Medulla oblongata (tissue), 1 donor: ENCODE measurements around the gene U2SURP.
"Not testable (repeated sequence)": the region's sequence is repeated elsewhere in the genome, so short reads cannot be mapped to it uniquely, and the experiment has no call there.

Experiments used
- DNase-seq: peaks from one replicate; pipeline ENCODE4 v3.0.0-alpha.2; 2015; ENCODE audit errors: extremely low spot score

The U2SURP gene

GRCh38 chr3:142976621-142977398 is 24.6 kb upstream of the U2SURP start:
- DNase-seq = peak; percentile 80

DNA sequence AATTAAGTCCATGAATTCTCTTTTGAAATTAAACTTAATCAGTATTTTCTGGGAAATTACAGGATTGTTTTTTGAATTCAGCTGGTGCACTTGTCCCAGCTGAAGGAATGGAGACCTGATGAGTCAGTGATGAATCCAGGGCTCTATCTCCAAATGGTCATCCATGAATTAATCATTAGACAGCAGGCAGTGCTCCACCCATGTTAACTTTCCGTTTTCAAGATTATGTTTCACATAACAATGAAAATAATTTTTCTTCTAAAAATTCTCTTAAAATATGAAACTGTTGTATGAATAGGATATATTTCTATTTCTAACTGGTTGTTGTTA is 24.0 kb upstream of the U2SURP start:
- DNase-seq = no peak

DNA sequence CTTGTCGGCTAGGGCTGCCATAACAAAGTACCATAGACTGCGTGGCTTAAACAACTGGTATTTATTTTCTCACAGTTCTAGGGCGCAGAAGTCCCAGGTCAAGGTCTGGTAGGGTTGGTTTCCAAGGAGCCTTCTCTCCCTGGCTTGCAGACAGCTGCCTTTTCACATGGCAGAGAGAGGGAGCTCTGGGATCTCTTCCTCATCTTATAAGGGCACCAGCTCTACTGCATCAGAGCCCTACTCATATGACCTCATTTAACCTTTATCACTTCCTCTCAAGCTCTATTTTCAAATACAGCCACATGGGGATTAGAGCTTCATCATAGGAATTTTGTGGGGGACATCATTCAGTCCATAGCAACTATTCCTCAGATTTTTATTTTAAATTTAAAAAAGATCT is 20.3 kb upstream of the U2SURP start:
- no peak for DNase-seq

DNA sequence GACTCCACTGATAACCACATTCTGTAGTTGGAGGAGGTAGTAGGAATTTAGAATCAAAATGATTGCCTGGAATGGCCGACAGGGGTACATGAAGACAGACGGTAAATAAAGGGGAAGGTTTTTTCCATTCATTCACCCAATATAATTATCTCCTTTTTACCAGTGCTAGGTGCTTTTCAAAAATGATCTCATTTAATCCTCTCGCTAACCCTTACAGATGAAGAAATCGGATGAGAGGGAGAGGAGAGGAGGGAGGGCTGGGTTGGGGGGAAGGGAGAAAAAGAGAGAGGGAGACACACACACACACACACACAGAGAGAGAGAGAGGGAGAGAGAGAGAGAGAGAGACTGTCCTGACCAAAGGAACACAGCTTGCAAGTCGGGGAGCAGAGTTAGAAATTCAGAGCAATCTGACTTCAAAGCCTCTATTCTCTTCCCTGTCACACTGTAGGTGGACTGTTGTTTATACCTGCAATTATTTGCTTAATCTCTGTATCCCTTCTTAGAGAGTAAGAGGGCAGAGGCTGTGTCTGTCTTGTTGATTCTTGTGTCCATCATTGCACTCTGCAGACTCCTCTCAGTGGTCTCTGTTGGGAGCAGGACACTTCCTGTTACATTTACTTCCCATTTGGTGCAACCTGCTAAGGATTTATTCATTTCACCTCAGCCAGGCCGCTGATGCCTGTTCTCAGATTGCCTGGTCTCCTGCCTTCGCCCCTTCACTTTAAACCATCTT is 19.2 kb upstream of the U2SURP start:
- DNase-seq = no peak

- no peak for DNase-seq
Measured at GRCh38 chr3:142983318-142983717, 18.1 kb upstream of the U2SURP start.

DNA sequence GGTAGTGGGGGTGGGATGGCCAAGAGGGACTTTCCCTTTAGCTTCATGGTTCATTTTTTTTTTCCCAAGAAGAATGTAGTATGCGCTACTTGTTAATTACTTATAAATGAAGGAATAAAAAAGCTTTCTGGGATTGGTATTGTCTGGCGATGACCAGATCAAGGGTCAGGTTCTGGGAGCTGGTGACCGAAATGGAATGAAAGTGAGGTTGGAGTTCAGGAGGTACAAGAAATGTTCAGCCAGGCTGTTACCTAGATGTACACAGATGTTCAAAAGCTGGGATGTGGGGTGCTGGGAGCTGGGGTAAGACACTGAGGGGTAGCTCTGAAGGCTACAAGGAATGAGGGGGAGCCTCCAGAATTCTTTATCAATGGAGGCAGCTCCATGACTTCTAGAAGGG is 17.1 kb upstream of the U2SURP start:
- DNase-seq = no peak

DNA sequence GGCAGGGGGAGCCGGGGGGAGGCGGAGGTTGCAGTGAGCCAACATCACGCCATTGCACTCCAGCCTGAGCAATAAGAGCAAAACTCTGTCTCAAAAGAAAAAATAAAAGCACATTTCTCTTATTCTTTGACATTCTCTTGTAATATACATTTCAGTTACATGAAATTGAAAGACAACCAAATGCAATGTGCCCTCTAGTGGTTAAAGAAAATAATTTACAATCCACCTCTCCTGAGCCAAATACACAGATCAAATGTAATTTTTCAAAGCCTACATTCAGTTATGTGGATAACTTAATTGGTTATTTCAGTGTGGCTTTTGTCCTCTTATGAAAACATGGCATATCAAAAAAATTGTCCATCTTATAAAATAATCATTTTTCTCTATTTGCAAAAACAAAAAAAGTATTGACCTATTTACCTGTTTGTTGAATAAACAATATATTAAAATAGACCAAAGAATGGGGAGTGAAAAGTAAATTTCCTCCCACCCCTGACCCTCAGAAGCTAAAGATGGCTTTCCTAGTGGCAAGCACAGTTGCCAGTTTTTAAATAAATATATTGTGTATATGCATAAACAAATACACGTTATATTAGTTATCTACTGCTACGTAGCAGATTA is 14.2 kb upstream of the U2SURP start:
- peak; percentile 40 for DNase-seq

DNA sequence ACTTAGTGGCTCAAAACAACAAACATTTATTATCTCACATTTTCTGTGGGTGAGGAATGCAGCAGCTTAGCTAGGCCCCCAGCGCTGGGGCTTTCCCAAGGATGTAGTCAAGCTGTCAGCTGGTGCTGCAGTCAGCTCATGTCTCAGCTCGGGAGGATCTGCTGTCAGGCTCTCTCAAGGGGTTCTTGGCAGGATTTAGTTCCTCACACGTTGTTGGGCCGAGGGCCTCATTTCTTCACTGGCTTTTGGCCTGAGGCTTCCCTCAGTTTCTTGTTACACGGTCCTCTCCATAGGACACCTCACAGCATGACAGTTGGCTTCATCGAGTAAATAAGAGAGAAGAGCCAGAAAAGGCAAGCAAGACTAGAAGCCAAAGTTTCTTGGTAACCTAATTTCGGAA is 13.7 kb upstream of the U2SURP start:
- no peak for DNase-seq

- not testable (repeated sequence) for DNase-seq
Measured at GRCh38 chr3:142988221-142988620, 13.1 kb upstream of the U2SURP start.

DNA sequence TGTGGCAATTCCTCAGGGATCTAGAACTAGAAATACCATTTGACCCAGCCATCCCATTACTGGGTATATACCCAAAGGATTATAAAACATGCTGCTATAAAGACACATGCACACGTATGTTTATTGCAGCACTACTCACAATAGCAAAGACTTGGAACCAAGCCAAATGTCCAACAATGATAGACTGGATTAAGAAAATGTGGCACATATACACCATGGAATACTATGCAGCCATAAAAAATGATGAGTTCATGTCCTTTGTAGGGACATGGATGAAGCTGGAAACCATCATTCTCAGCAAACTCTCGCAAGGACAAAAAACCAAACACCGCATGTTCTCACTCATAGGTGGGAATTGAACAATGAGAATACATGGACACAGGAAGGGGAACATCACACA is 12.5 kb upstream of the U2SURP start:
- DNase-seq = not testable (repeated sequence)

- no peak for DNase-seq
Measured at GRCh38 chr3:142990721-142991120, 10.6 kb upstream of the U2SURP start.

- no peak for DNase-seq
Measured at GRCh38 chr3:142992323-142992722, 9.0 kb upstream of the U2SURP start.

GRCh38 chr3:142993958-142994442 is 7.4 kb upstream of the U2SURP start:
- peak; percentile 77 for DNase-seq

- no peak for DNase-seq
Measured at GRCh38 chr3:142997330-142997729, 4.0 kb upstream of the U2SURP start.

- DNase-seq = no peak
Measured at GRCh38 chr3:142998439-142998838, 2.9 kb upstream of the U2SURP start.

- no peak for DNase-seq
Measured at GRCh38 chr3:142999881-143000280, 1.5 kb upstream of the U2SURP start.

DNA sequence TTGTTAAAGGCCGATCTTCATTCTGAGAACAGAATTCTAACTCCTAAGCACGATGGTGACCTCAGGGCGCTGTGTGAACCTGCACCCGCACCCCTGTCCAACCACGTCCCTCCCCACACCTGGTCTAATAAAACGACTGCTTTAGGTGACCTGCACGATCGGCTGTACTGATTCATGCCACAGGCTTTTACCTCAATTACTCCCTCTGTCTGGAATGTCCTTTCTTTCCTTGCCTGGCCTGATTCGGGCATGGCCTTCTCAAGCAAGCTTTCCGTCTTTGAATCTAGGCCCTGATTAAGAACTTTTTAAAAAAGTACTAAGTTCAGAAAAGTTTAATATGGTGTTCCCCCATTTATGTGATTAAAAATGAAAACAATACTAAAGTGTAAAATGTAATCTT is 842 bp upstream of the U2SURP start:
- no peak for DNase-seq

- DNase-seq = no peak
Measured at GRCh38 chr3:143001034-143001368, 369 bp upstream of the U2SURP start.

DNA sequence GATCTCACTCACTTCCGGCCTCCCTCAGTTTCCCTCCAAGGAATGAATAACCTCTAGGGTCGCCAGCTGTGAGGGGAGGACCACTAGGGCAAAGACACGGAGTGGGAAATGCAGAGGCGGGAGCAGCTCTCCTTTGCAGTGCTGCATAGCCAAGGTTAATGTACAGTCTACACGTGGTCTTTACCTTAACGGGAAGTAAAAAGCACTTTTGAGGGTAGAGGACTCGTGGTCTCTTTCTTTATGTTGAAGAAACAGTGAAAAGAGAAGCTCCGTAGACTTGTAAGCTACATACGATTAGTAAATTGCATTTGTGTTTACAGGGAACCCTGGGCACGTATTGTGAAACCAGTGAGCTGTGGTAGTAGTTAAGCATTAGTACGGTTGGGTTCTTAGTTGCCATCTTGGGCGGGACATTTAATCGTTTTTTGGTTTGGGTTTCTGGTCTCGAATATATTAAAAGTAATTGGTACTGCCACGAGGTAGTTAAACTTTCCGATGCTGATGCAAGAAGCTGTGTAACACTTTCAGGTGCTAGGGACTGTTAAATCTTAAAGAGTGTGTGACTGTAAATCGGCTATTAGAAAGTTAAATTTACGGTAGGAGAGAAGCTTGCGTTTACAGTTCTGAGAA is 828 bp downstream of the U2SURP start:
- DNase-seq = peak; percentile 5

DNA sequence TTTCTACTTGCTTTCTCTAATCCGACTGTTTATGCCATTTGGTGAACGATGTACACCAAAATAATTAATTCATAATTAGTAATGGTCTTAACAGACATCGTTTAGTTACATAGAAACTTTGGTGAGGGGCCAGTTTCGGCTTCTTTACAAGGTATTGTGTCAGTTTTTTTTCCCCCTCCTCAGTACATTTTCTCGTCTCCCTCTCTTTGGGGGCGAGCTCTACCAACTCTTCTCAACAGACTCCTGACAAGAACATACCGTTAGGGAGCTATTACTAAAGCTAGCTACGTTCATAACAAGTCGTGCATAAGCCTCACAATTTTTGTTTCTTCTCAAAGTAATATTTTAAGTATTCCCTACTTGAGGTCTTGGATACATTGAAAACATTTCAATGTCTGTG is 1.4 kb downstream of the U2SURP start:
- DNase-seq = no peak

GRCh38 chr3:143004823-143005222 is 3.5 kb downstream of the U2SURP start:
- DNase-seq = no peak

- DNase-seq = no peak
Measured at GRCh38 chr3:143010024-143010423, 8.7 kb downstream of the U2SURP start.

DNA sequence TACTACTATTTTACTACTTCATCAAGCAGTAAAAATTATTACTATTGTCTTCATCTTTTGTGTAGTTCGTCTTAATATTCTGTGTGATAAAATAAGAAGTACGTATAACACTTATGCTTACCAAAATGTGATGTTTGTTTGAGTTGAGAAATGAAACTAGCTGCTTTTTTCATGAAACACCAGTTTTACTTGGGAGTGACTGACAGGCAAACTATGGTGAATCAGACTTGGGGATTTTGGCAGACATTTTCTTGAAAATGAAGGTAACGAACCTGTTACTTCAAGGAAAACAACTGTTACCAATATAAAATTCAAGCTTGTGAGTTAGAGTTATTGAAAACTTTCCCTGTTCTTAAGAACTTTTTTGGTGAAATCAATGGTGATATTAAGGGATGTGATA is 10.3 kb downstream of the U2SURP start:
- no peak for DNase-seq
